ENCODE measurements around the gene MCC. TPM values are rescaled to one million over a fixed set of nuclear protein-coding genes. Genes with fewer than 3 reads are reported as not detected.

The MCC gene
- total RNA-seq, 2 donors from 2014 or later, result 7.5 to 9.9 TPM

DNA sequence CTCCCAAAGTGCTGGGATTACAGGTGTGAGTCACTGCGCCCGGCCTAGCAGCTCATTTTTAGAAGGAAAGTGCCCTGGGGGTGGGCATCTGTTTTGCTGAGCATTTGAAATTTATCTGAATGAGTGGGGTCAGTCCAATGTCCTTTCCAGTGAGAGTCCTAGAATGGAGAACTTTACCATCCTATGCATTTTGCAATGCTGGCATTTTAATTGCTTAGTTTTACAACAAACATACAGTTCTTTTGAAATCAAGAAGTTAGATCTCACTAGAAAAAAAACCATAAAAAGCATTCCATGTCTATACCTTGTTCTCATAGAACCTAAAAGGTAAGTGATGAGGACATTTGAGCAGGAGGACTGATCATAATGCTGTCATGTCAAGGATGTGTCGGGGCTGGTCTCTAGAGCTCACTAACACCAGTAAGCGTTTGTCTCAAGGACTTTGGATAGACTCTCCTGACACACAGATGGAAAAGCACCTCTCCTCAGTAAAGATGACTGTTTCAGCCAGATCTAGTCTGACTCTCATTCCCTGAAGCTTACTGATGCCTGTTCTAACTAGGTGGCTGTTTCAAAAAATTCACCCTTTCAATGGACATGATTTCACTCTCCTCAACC lies 427.7 kb downstream of the MCC start:
- Histone ChIP-seq H3K4me1 (no peaks in the 10 kb centered on the region), H3K27ac (no peak overlapping the region), H3K36me3 (replicated peaks in 1 of 2; ENCODE audit: insufficient read depth in 1 of 2, low read depth in 2 of 2) (no peaks in the 10 kb centered on the region), H3K27me3 (no peaks in the 10 kb centered on the region), H3K9me3 (no peaks in the 10 kb centered on the region), H3K4me3 (no peak overlapping the region)
- no peak for TF ChIP-seq POLR2A (IDR thresholded peaks at IDR 0.05)
- TF ChIP-seq, protein P1, sequence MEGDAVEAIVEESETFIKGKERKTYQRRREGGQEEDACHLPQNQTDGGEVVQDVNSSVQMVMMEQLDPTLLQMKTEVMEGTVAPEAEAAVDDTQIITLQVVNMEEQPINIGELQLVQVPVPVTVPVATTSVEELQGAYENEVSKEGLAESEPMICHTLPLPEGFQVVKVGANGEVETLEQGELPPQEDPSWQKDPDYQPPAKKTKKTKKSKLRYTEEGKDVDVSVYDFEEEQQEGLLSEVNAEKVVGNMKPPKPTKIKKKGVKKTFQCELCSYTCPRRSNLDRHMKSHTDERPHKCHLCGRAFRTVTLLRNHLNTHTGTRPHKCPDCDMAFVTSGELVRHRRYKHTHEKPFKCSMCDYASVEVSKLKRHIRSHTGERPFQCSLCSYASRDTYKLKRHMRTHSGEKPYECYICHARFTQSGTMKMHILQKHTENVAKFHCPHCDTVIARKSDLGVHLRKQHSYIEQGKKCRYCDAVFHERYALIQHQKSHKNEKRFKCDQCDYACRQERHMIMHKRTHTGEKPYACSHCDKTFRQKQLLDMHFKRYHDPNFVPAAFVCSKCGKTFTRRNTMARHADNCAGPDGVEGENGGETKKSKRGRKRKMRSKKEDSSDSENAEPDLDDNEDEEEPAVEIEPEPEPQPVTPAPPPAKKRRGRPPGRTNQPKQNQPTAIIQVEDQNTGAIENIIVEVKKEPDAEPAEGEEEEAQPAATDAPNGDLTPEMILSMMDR (IDR thresholded peaks at IDR 0.05), result no peak
- DNase-seq, result no peak
- no peak for ATAC-seq
- intact Hi-C loops (cut with DNase I), result no loop called here
- 74 to 91% methylated on average over 4 of the region's 4 CpGs for WGBS, 2 donors

DNA sequence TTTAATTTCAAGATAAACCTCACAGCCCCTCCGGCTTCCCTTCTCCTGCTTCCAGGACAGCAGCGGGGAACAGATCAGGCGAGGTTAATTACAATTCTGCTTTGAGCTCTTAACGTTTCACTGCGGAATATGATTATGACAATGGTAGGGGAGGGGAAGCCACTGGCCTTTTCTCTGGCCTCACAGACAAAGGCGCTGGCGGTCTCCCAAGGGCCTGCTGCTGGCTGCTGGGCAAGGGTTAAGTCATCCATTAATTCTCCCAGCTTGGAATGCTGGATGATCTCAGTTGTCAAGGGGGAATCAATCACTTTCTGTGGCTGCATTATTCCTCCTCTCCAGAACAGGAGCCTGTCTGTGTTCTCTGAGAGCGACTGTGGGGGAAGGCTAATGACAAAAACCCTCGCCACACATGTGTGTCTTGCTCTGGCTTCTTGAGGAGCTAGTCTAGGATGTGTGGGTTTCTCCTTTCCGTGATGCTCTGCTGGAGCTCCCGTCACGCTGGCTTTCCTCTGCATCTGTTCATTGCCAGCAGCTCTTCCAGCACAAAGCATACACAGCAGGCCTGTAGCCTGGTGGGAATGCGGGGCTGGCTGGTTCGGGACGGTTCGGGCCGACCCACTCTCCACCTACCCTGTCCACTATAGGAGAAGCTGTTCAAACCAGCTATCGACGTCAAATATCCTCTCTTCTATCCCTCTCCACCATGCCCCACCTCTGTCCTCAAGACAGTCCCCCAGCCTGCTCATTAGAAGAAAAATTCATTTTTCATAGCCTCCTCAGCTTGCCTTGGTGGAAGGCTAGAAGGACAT lies 428.8 kb downstream of the MCC start:
- no peak for ATAC-seq
- TF ChIP-seq, protein P1 (IDR thresholded peaks at IDR 0.05), result no peak
- TF ChIP-seq POLR2A (IDR thresholded peaks at IDR 0.05), result no peak

DNA sequence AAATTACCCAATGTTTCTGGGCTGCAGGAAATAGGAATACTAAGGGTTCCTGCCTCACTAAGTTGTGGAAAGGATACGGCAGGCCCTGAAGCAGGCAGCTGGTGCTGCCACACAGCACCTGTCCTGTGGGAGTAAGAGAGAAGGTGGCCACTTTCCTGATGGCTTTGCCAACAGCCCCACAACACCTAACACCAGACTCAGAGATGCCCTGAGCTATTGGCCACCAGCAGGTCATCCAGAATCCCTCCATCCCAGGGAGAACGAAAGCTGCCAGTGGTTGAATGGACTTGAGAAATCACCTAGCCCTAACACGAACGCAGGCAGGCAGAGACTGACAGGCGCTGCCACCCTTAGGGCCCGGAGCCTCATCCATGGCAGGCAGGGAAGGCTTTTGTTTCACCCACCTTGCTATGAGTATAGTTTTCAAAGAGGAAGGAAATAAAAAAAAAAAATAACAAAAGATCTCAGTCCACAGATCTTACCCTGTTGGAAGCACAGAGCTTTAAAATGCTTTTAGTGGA lies 429.5 kb downstream of the MCC start:
- no peak for TF ChIP-seq POLR2A (IDR thresholded peaks at IDR 0.05)
- TF ChIP-seq, protein P1 (IDR thresholded peaks at IDR 0.05), result no peak
- H3K27ac ChIP-seq, result no peak overlapping the region
- no peaks in the 10 kb centered on the region for H3K36me3 ChIP-seq (replicated peaks in 1 of 2; ENCODE audit: insufficient read depth in 1 of 2, low read depth in 2 of 2)
- no peak for DNase-seq
- no peaks in the 10 kb centered on the region for H3K4me1 ChIP-seq
- 57 to 73% methylated on average over 6 of the region's 6 CpGs for WGBS, 2 donors
- intact Hi-C loops (cut with DNase I), result no loop called here
- no peak for ATAC-seq
- no peaks in the 10 kb centered on the region for H3K9me3 ChIP-seq
- no peaks in the 10 kb centered on the region for H3K27me3 ChIP-seq
- H3K4me3 ChIP-seq, result no peak overlapping the region

More for the DNA sequence above, 428.8 kb downstream of the MCC start:
- Histone ChIP-seq H3K4me1 (no peaks in the 10 kb centered on the region), H3K4me3 (no peak overlapping the region), H3K9me3 (no peaks in the 10 kb centered on the region), H3K27me3 (no peaks in the 10 kb centered on the region), H3K27ac (no peak overlapping the region), H3K36me3 (replicated peaks in 1 of 2; ENCODE audit: insufficient read depth in 1 of 2, low read depth in 2 of 2) (no peaks in the 10 kb centered on the region)
- intact Hi-C loops (cut with DNase I), result no loop called here
- DNase-seq, result no peak
- WGBS, 2 donors, result 64 to 78% methylated on average over 17 to 19 of the region's 19 CpGs

DNA sequence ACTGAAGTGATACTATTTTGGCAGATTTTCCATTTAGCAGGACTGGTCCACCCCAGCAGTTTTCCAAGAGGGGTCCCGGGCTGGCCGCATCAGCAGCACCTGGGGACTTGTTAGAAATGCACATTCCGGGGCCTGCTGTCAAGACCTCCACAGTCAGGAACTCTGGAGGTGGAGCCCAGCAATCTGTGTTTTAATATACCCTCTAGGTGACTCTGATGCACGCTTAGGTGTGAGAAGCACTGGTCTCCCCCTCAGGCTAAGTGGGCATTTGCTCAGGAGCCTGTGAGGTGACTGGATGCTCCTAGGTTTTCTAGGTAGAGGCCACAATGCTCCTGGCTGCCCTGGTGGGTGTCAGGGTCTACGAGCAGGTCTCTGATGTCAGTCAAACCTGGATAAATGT lies 430.0 kb downstream of the MCC start:
- WGBS, 2 donors, result 40 to 77% methylated on average over 1 to 5 of the region's 5 CpGs
- ATAC-seq (no peak), DNase-seq (no peak)
- no peak overlapping the region for H3K27ac ChIP-seq
- no peak overlapping the region for H3K4me3 ChIP-seq
- intact Hi-C loops (cut with DNase I), result no loop called here
- H3K36me3 ChIP-seq (replicated peaks in 1 of 2; ENCODE audit: insufficient read depth in 1 of 2, low read depth in 2 of 2), result no peaks in the 10 kb centered on the region
- H3K4me1 ChIP-seq, result no peaks in the 10 kb centered on the region
- H3K9me3 ChIP-seq, result no peaks in the 10 kb centered on the region
- H3K27me3 ChIP-seq, result no peaks in the 10 kb centered on the region
- TF ChIP-seq POLR2A (IDR thresholded peaks at IDR 0.05), result no peak
- TF ChIP-seq, protein P1 (IDR thresholded peaks at IDR 0.05), result no peak
